ENCODE data around the gene NUMA1.

Gene NUMA1

DNA sequence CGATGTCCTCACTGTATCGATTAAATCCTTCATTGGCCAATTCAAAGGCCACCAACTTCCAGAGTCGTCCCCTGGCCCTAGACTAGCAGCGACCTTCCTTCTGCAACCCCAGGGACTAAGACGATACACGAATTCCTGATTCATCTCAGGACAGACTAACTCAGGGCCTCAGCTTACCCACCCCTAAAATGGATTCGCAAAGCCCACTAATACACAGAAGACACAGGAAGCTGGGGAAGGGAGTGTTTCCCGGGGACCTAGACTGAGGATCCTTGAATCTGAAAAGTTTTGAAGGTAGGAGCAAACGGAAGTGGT is 22.2 kb upstream of the NUMA1 start:
- Histone ChIP-seq H3K36me3 (ENCODE audit: control insufficient read depth in 4 of 4, insufficient read depth in 4 of 4, low read length in 3 of 4) (peaks cover 5 to 28% (median 17%) of the 10 kb centered on the region in 4 experiments), H3K27ac (ENCODE audit: insufficient read depth in 1 of 2, low read depth in 1 of 2, low read length in 2 of 2, poor library complexity in 1 of 2, severe bottlenecking in 2 of 2) (peak overlapping the region; percentile 95 to 96), H3K4me1 (ENCODE audit: control extremely low read depth in 1 of 4, control insufficient read depth in 4 of 4, insufficient read depth in 4 of 4, low read length in 3 of 4) (peaks cover 36 to 56% (median 52%) of the 10 kb centered on the region in 4 experiments), H3K27me3 (replicated peaks in 2 of 5; ENCODE audit: control insufficient read depth in 4 of 5, insufficient read depth in 5 of 5, low read length in 4 of 5) (no peaks in the 10 kb centered on the region), H3K9me3 (ENCODE audit: control extremely low read depth in 1 of 5, control insufficient read depth in 4 of 5, insufficient read depth in 2 of 5, low read depth in 1 of 5, low read length in 4 of 5) (no peaks in the 10 kb centered on the region), H3K4me3 (ENCODE audit: control insufficient read depth in 1 of 7, extremely low read depth in 1 of 7, insufficient read depth in 4 of 7, low read depth in 2 of 7, low read length in 6 of 7) (peak overlapping the region; percentile 72 to 94 (median 87))
- ChIA-PET POLR2A (interaction anchor here (0.6 to 3.0 kb wide), 3 partner anchors 8 to 62 kb away, joined by 3 to 21 read pairs (median 7); no protein-coding TSS in a partner anchor), CTCF (interaction anchor here (1.2 to 13.8 kb wide), 6 partner anchors 8 to 78 kb away, joined by 3 to 394 read pairs (median 26); partner anchors contain the start of gene LRRC51)
- no peak for DNase-seq
- 2% methylated on average over 7 of the region's 9 CpGs for WGBS (ENCODE audit: insufficient coverage)

DNA sequence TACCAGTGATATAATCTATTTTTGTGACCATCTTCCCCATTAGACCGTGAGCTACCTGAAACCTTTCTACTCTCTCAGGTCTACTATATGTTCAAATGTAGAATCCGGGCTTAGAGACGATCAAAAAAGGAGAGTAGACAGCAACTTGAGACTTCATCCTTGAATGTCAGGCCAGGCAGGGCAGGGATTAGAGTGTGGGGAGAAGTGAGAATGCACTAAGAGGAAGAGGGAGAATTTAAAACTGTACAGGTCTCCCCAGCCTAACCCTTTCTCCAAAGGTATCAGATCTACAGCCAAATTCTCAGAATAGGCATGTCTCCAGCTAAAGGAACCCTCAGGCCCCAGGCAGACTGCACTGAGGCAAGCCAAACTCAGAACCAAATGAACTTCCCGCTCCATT is 21.8 kb upstream of the NUMA1 start:
- H3K27me3 ChIP-seq (replicated peaks in 2 of 5; ENCODE audit: control insufficient read depth in 4 of 5, insufficient read depth in 5 of 5, low read length in 4 of 5), result no peaks in the 10 kb centered on the region
- peak overlapping the region; percentile 95 to 96 for H3K27ac ChIP-seq (ENCODE audit: insufficient read depth in 1 of 2, low read depth in 1 of 2, low read length in 2 of 2, poor library complexity in 1 of 2, severe bottlenecking in 2 of 2)
- ChIA-PET POLR2A (interaction anchor here (0.6 to 3.0 kb wide), 5 partner anchors 9 to 712 kb away, joined by 3 to 21 read pairs (median 7); partner anchors contain the start of gene ATG16L2), CTCF (interaction anchor here (1.2 to 13.8 kb wide), 8 partner anchors 9 to 78 kb away, joined by 3 to 394 read pairs (median 9); partner anchors contain the start of genes ANAPC15 and LRRC51)
- H3K4me3 ChIP-seq (ENCODE audit: control insufficient read depth in 1 of 7, extremely low read depth in 1 of 7, insufficient read depth in 4 of 7, low read depth in 2 of 7, low read length in 6 of 7), result peak overlapping the region; percentile 72 to 94 (median 87)
- H3K4me1 ChIP-seq (ENCODE audit: control extremely low read depth in 1 of 4, control insufficient read depth in 4 of 4, insufficient read depth in 4 of 4, low read length in 3 of 4), result peaks cover 36 to 56% (median 52%) of the 10 kb centered on the region in 4 experiments
- DNase-seq, result no peak
- H3K9me3 ChIP-seq (ENCODE audit: control extremely low read depth in 1 of 5, control insufficient read depth in 4 of 5, insufficient read depth in 2 of 5, low read depth in 1 of 5, low read length in 4 of 5), result no peaks in the 10 kb centered on the region
- WGBS (ENCODE audit: insufficient coverage), result 48% methylated on average over 2 of the region's 4 CpGs
- peaks cover 8 to 30% (median 19%) of the 10 kb centered on the region in 4 experiments for H3K36me3 ChIP-seq (ENCODE audit: control insufficient read depth in 4 of 4, insufficient read depth in 4 of 4, low read length in 3 of 4)

DNA sequence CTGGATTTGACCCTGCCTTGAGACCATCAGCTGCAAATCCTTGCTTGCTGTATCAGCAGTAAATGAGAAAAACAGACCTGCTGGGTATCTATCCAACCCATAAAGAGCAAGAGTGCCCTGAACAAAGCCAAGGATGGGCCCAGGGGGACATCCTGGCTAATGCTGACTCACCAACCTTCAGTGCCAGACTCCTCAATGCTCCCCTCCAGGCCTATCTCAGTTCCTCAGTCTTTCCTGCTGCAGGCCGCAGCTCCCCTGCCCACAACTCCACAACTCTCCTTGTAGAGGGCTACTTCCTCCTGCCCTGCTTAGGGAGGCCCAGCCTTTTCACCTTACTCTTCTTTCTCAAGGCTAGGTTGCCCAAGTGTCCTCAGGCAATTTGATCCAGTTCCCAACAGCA is 20.1 kb upstream of the NUMA1 start:
- Histone ChIP-seq H3K4me3 (ENCODE audit: control insufficient read depth in 1 of 7, extremely low read depth in 1 of 7, insufficient read depth in 4 of 7, low read depth in 2 of 7, low read length in 6 of 7) (peak overlapping the region in 4 of 7 experiments; percentile 84 to 94 (median 86)), H3K36me3 (ENCODE audit: control insufficient read depth in 4 of 4, insufficient read depth in 4 of 4, low read length in 3 of 4) (peaks cover 13 to 39% (median 29%) of the 10 kb centered on the region in 4 experiments), H3K27me3 (replicated peaks in 2 of 5; ENCODE audit: control insufficient read depth in 4 of 5, insufficient read depth in 5 of 5, low read length in 4 of 5) (no peaks in the 10 kb centered on the region), H3K9me3 (ENCODE audit: control extremely low read depth in 1 of 5, control insufficient read depth in 4 of 5, insufficient read depth in 2 of 5, low read depth in 1 of 5, low read length in 4 of 5) (no peaks in the 10 kb centered on the region), H3K4me1 (ENCODE audit: control extremely low read depth in 1 of 4, control insufficient read depth in 4 of 4, insufficient read depth in 4 of 4, low read length in 3 of 4) (peaks cover 36 to 56% (median 52%) of the 10 kb centered on the region in 4 experiments), H3K27ac (ENCODE audit: insufficient read depth in 1 of 2, low read depth in 1 of 2, low read length in 2 of 2, poor library complexity in 1 of 2, severe bottlenecking in 2 of 2) (peak overlapping the region; percentile 95 to 96)
- DNase-seq, result peak; percentile 96 to 99 (median 98)
- WGBS (ENCODE audit: insufficient coverage), result 0% methylated on average over 1 of the region's 1 CpG
- ChIA-PET CTCF (interaction anchor here (0.8 to 13.8 kb wide), 14 partner anchors 8 to 345 kb away, joined by 3 to 394 read pairs (median 6); partner anchors contain the start of genes ANAPC15 and LRRC51), POLR2A (interaction anchor here (0.6 to 3.0 kb wide), 7 partner anchors 9 to 123 kb away, joined by 4 to 21 read pairs (median 5); partner anchors contain the start of gene ANAPC15)

DNA sequence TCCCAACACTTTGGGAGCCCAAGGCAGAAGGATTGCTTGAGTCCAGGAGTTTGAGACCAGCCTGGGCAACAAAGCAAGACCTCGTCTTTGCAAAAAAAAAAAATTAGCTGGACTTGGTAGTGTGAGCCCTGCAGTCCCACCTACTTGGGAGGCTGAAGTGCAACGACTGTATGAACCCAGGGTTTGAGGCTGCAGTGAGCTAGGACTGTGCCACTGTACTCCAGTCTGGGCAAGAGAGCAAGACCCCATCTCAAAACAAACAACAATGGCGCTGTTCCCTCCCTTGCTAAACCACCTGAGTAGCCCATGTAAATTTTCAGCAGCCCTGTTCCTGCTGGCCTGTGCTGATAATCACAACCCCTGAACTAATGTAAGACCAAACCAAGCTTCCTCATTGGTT is 19.7 kb upstream of the NUMA1 start:
- H3K36me3 ChIP-seq (ENCODE audit: control insufficient read depth in 4 of 4, insufficient read depth in 4 of 4, low read length in 3 of 4), result peaks cover 13 to 44% (median 33%) of the 10 kb centered on the region in 4 experiments
- peak overlapping the region in 4 of 7 experiments; percentile 28 to 86 (median 67) for H3K4me3 ChIP-seq (ENCODE audit: control insufficient read depth in 1 of 7, extremely low read depth in 1 of 7, insufficient read depth in 4 of 7, low read depth in 2 of 7, low read length in 6 of 7)
- peak overlapping the region; percentile 95 to 96 for H3K27ac ChIP-seq (ENCODE audit: insufficient read depth in 1 of 2, low read depth in 1 of 2, low read length in 2 of 2, poor library complexity in 1 of 2, severe bottlenecking in 2 of 2)
- 59% methylated on average over 3 of the region's 3 CpGs for WGBS (ENCODE audit: insufficient coverage)
- peaks cover 36 to 56% (median 52%) of the 10 kb centered on the region in 4 experiments for H3K4me1 ChIP-seq (ENCODE audit: control extremely low read depth in 1 of 4, control insufficient read depth in 4 of 4, insufficient read depth in 4 of 4, low read length in 3 of 4)
- no peak for DNase-seq
- ChIA-PET CTCF (interaction anchor here (0.8 to 13.8 kb wide), 15 partner anchors 8 to 345 kb away, joined by 3 to 394 read pairs (median 4); partner anchors contain the start of genes ANAPC15 and LRRC51), POLR2A (interaction anchor here (1.2 to 3.0 kb wide), 6 partner anchors 8 to 123 kb away, joined by 4 to 21 read pairs (median 8); partner anchors contain the start of gene ANAPC15)
- no peaks in the 10 kb centered on the region for H3K9me3 ChIP-seq (ENCODE audit: control extremely low read depth in 1 of 5, control insufficient read depth in 4 of 5, insufficient read depth in 2 of 5, low read depth in 1 of 5, low read length in 4 of 5)
- H3K27me3 ChIP-seq (replicated peaks in 2 of 5; ENCODE audit: control insufficient read depth in 4 of 5, insufficient read depth in 5 of 5, low read length in 4 of 5), result no peaks in the 10 kb centered on the region

DNA sequence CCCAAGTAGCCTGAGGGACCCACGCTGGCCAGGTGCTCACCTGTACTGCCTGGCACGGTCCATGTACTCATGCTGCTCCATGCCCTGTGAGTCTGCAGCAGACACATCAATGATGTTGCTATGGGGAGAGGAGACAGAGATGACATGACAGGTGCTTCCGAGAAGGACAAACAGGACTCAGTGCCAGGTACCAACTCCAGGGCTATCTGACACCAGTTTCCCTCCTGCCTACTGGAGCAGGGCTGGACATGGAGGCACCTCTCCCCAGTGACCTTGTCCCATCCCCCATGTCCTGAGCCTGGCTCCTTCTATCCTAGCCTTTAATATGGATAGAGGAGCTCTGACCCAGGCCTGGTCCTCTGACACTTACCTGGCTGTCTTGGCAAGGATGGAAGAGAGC is 18.4 kb upstream of the NUMA1 start:
- H3K9me3 ChIP-seq (ENCODE audit: control extremely low read depth in 1 of 5, control insufficient read depth in 4 of 5, insufficient read depth in 2 of 5, low read depth in 1 of 5, low read length in 4 of 5), result no peaks in the 10 kb centered on the region
- POLR2A ChIA-PET, result interaction anchor here (1.4 kb wide), 1 partner anchor 23 kb away, joined by 4 read pairs; no protein-coding TSS in a partner anchor

DNA sequence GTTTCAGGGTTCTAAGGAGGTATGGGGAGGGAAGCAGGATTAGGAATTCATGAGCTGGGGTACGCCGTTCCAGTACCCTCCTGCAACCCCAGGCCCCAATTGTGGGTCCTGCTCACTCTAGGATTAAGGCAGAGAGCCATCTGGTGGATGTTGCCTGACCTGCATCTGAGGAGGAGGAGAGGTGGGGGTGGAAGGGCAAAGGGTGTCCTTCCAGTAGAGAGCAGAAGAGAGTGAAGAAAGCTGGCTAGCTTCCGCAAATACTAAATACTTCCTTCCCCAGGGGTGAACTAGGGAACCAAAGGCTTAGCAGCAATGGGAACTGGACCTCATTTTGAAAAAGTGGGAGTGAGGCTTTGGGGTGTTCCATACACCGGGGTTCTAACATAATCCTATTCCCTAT is 10.9 kb upstream of the NUMA1 start:
- 20% methylated on average over 2 of the region's 4 CpGs for WGBS (ENCODE audit: insufficient coverage)
- Histone ChIP-seq H3K9me3 (ENCODE audit: control extremely low read depth in 1 of 5, control insufficient read depth in 4 of 5, insufficient read depth in 2 of 5, low read depth in 1 of 5, low read length in 4 of 5) (no peaks in the 10 kb centered on the region), H3K4me1 (ENCODE audit: control extremely low read depth in 1 of 4, control insufficient read depth in 4 of 4, insufficient read depth in 4 of 4, low read length in 3 of 4) (peaks cover 0 to 18% (median 13%) of the 10 kb centered on the region in 4 experiments)

More for the DNA sequence above, 18.4 kb upstream of the NUMA1 start:
- Histone ChIP-seq H3K27ac (ENCODE audit: insufficient read depth in 1 of 2, low read depth in 1 of 2, low read length in 2 of 2, poor library complexity in 1 of 2, severe bottlenecking in 2 of 2) (peak overlapping the region; percentile 95 to 96), H3K27me3 (replicated peaks in 2 of 5; ENCODE audit: control insufficient read depth in 4 of 5, insufficient read depth in 5 of 5, low read length in 4 of 5) (no peaks in the 10 kb centered on the region), H3K36me3 (ENCODE audit: control insufficient read depth in 4 of 4, insufficient read depth in 4 of 4, low read length in 3 of 4) (peaks cover 13 to 53% (median 40%) of the 10 kb centered on the region in 4 experiments), H3K4me1 (ENCODE audit: control extremely low read depth in 1 of 4, control insufficient read depth in 4 of 4, insufficient read depth in 4 of 4, low read length in 3 of 4) (peaks cover 34 to 53% (median 48%) of the 10 kb centered on the region in 4 experiments), H3K4me3 (ENCODE audit: control insufficient read depth in 1 of 7, extremely low read depth in 1 of 7, insufficient read depth in 4 of 7, low read depth in 2 of 7, low read length in 6 of 7) (peak overlapping the region in 1 of 7 experiments; percentile 35)
- CTCF ChIA-PET, result interaction anchor here (0.9 to 13.8 kb wide), 12 partner anchors 7 to 122 kb away, joined by 3 to 394 read pairs (median 4); partner anchors contain the start of genes ANAPC15 and LRRC51
- 97% methylated on average over 3 of the region's 3 CpGs for WGBS (ENCODE audit: insufficient coverage)
- no peak for DNase-seq

More for the DNA sequence above, 10.9 kb upstream of the NUMA1 start:
- CTCF ChIA-PET, result interaction anchor here (0.8 to 13.8 kb wide), 27 partner anchors 9 to 340 kb away, joined by 3 to 394 read pairs (median 6); partner anchors contain the start of genes ANAPC15, LRRC51, RNF121 and XNDC1N
- Histone ChIP-seq H3K27ac (ENCODE audit: insufficient read depth in 1 of 2, low read depth in 1 of 2, low read length in 2 of 2, poor library complexity in 1 of 2, severe bottlenecking in 2 of 2) (peak overlapping the region in 1 of 2 experiments; percentile 30), H3K4me3 (ENCODE audit: control insufficient read depth in 1 of 7, extremely low read depth in 1 of 7, insufficient read depth in 4 of 7, low read depth in 2 of 7, low read length in 6 of 7) (peak overlapping the region in 1 of 7 experiments; percentile 14), H3K36me3 (ENCODE audit: control insufficient read depth in 4 of 4, insufficient read depth in 4 of 4, low read length in 3 of 4) (peaks cover 19 to 68% (median 43%) of the 10 kb centered on the region in 4 experiments), H3K27me3 (replicated peaks in 2 of 5; ENCODE audit: control insufficient read depth in 4 of 5, insufficient read depth in 5 of 5, low read length in 4 of 5) (no peaks in the 10 kb centered on the region)
- POLR2A ChIA-PET, result interaction anchor here (3.6 kb wide), 1 partner anchor 10 kb away, joined by 21 read pairs; no protein-coding TSS in a partner anchor
- DNase-seq, result peak; percentile 86 to 93 (median 91)
